Hair follicular keratinocyte (primary cell): ENCODE results near the gene RTRAF. TPM values are rescaled to one million over a fixed set of nuclear protein-coding genes. Genes with fewer than 3 reads are reported as not detected.

Experiments used
- total RNA-seq: library from RNA; depleted of rRNA; stranded (reverse); fragments of >200 nt; gene quantifications from 2 replicates; pipeline ENCODE4 v1.2.3, GENCODE V29; 2015

RTRAF gene
- 73.0 and 82.2 TPM in 2 replicates for total RNA-seq

DNA sequence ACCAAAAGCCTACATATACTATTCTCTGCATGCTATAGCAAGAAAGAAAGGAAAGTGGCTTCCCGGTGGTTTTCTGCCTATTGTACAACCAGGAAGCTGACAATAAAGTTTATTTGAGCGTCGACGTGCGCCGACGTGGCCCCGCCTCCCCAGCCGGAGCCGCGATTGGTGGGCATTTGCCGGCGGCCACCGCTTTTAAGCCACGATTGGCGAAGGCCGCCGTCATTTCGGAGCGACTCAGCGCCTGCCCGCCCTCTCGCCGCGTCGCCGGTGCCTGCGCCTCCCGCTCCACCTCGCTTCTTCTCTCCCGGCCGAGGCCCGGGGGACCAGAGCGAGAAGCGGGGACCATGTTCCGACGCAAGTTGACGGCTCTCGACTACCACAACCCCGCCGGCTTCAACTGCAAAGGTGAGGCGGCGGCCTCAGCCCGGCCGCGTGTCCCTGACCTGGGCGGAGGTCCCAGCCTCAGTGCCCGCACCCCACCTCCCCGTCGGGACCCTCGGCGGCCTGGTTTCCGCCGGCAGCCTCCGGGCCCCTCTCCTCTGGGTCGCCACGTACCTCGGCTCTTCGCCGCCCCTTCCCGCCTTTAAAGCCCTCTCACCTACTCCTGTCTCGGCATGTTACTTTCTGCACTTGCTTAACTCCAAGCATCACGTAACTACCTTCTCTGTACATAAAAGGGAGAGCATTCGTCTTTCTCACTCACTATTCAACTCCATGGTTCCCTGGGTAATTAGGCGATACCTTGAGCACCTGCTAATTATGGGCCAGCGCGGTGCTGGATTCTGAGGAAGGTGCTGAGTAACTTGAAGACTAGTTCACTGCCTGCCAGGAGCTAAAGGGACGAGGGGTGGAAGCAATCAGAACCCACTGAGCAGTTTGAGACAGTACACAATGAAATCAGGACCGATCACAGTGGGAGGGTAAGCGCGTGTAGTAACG, at the start of gene RTRAF:
Gene RTRAF, plus strand, starts transcription at position 254 of the 942 bp plus-strand sequence. Its CDS starts 94 bp downstream, at position 348.

Other genes starting within 250 kb of the RTRAF start
- 0.27 and 0.55 TPM in 2 replicates for gene GNG2, start 128.9 kb upstream of the RTRAF start, total RNA-seq
- gene NID2, start 79.5 kb downstream of the RTRAF start, total RNA-seq, result 0.23 and 1.6 TPM in 2 replicates